ENCODE results near the gene FGD2. TPM values are rescaled to one million over a fixed set of nuclear protein-coding genes. Genes with fewer than 3 reads are reported as not detected.

FGD2 gene
- total and polyA plus RNA-seq, 4 donors, result 20.4 to 76.7 (median 40.1) TPM

GRCh38 chr6:36964349-36964748, 41.1 kb upstream of the FGD2 start:
- Histone ChIP-seq H3K9ac (ENCODE audit: insufficient read depth in 1 of 2, low read length in 2 of 2) (no peak overlapping the region), H3K4me1 (ENCODE audit: control insufficient read depth in 5 of 5, insufficient read depth in 5 of 5, low read length in 5 of 5) (peaks cover 0 to 17% (median 9%) of the 10 kb centered on the region in 5 donors), H3K27me3 (ENCODE audit: control insufficient read depth in 3 of 3, insufficient read depth in 3 of 3, low read length in 2 of 3) (no peaks in the 10 kb centered on the region), H3K9me3 (ENCODE audit: control insufficient read depth in 4 of 4, insufficient read depth in 3 of 4, low read length in 3 of 4) (no peaks in the 10 kb centered on the region), H3K27ac (ENCODE audit: low read depth in 1 of 2, low read length in 1 of 2) (no peak overlapping the region), H3K4me3 (no peak overlapping the region), H3K36me3 (ENCODE audit: control insufficient read depth in 4 of 4, insufficient read depth in 4 of 4, low read length in 4 of 4) (peaks cover 5 to 22% (median 11%) of the 10 kb centered on the region in 4 donors)
- ATAC-seq (ENCODE audit: insufficient read depth, low FRiP score) (no peak), DNase-seq (no peak)
- TF ChIP-seq CTCF (IDR thresholded peaks at IDR 0.05; ENCODE audit: control extremely low read depth, extremely low read depth), result no peak
- WGBS, 2 donors, result 79 to 81% methylated on average over 6 of the region's 6 CpGs

GRCh38 chr6:36964908-36965307, 40.5 kb upstream of the FGD2 start:
- Histone ChIP-seq H3K4me3 (no peak overlapping the region), H3K27me3 (ENCODE audit: control insufficient read depth in 3 of 3, insufficient read depth in 3 of 3, low read length in 2 of 3) (no peaks in the 10 kb centered on the region), H3K4me1 (ENCODE audit: control insufficient read depth in 5 of 5, insufficient read depth in 5 of 5, low read length in 5 of 5) (peaks cover 0 to 17% (median 9%) of the 10 kb centered on the region in 5 donors), H3K36me3 (ENCODE audit: control insufficient read depth in 4 of 4, insufficient read depth in 4 of 4, low read length in 4 of 4) (peaks cover 9 to 26% (median 13%) of the 10 kb centered on the region in 4 donors), H3K9me3 (ENCODE audit: control insufficient read depth in 4 of 4, insufficient read depth in 3 of 4, low read length in 3 of 4) (no peaks in the 10 kb centered on the region), H3K27ac (ENCODE audit: low read depth in 1 of 2, low read length in 1 of 2) (no peak overlapping the region), H3K9ac (ENCODE audit: insufficient read depth in 1 of 2, low read length in 2 of 2) (no peak overlapping the region)
- TF ChIP-seq CTCF (IDR thresholded peaks at IDR 0.05; ENCODE audit: control extremely low read depth, extremely low read depth), result no peak
- ATAC-seq (ENCODE audit: insufficient read depth, low FRiP score), result no peak
- no peak for DNase-seq
- 65 to 75% methylated on average over 4 of the region's 4 CpGs for WGBS, 2 donors

- no peak overlapping the region for H3K27ac ChIP-seq (ENCODE audit: low read depth in 1 of 2, low read length in 1 of 2)
- H3K9ac ChIP-seq (ENCODE audit: insufficient read depth in 1 of 2, low read length in 2 of 2), result no peak overlapping the region
- TF ChIP-seq CTCF (IDR thresholded peaks at IDR 0.05; ENCODE audit: control extremely low read depth, extremely low read depth), result no peak
- peaks cover 0 to 14% (median 9%) of the 10 kb centered on the region in 5 donors for H3K4me1 ChIP-seq (ENCODE audit: control insufficient read depth in 5 of 5, insufficient read depth in 5 of 5, low read length in 5 of 5)
- peaks cover 17 to 50% (median 29%) of the 10 kb centered on the region in 4 donors for H3K36me3 ChIP-seq (ENCODE audit: control insufficient read depth in 4 of 4, insufficient read depth in 4 of 4, low read length in 4 of 4)
- 74 to 75% methylated on average over 3 of the region's 3 CpGs for WGBS, 2 donors
- H3K4me3 ChIP-seq, result no peak overlapping the region
- H3K9me3 ChIP-seq (ENCODE audit: control insufficient read depth in 4 of 4, insufficient read depth in 3 of 4, low read length in 3 of 4), result peaks cover 0 to 2% (median 0%) of the 10 kb centered on the region in 4 donors
- ATAC-seq (ENCODE audit: insufficient read depth, low FRiP score), result no peak
- no peak for DNase-seq
- no peaks in the 10 kb centered on the region for H3K27me3 ChIP-seq (ENCODE audit: control insufficient read depth in 3 of 3, insufficient read depth in 3 of 3, low read length in 2 of 3)
Observed at GRCh38 chr6:36967301-36967700, 38.2 kb upstream of the FGD2 start.

GRCh38 chr6:36967757-36968156, 37.7 kb upstream of the FGD2 start:
- Histone ChIP-seq H3K27me3 (ENCODE audit: control insufficient read depth in 3 of 3, insufficient read depth in 3 of 3, low read length in 2 of 3) (no peaks in the 10 kb centered on the region), H3K4me3 (no peak overlapping the region), H3K9me3 (ENCODE audit: control insufficient read depth in 4 of 4, insufficient read depth in 3 of 4, low read length in 3 of 4) (peaks cover 0 to 2% (median 0%) of the 10 kb centered on the region in 4 donors), H3K27ac (ENCODE audit: low read depth in 1 of 2, low read length in 1 of 2) (no peak overlapping the region), H3K9ac (ENCODE audit: insufficient read depth in 1 of 2, low read length in 2 of 2) (no peak overlapping the region), H3K4me1 (ENCODE audit: control insufficient read depth in 5 of 5, insufficient read depth in 5 of 5, low read length in 5 of 5) (peaks cover 0 to 14% (median 9%) of the 10 kb centered on the region in 5 donors), H3K36me3 (ENCODE audit: control insufficient read depth in 4 of 4, insufficient read depth in 4 of 4, low read length in 4 of 4) (peaks cover 21 to 55% (median 33%) of the 10 kb centered on the region in 4 donors)
- DNase-seq (no peak), ATAC-seq (ENCODE audit: insufficient read depth, low FRiP score) (no peak)
- TF ChIP-seq CTCF (IDR thresholded peaks at IDR 0.05; ENCODE audit: control extremely low read depth, extremely low read depth), result no peak
- WGBS, 2 donors, result 88 to 96% methylated on average over 4 of the region's 4 CpGs
